Osteoblast (primary cell): ENCODE measurements around the gene RBBP8NL. TPM values are rescaled to one million over a fixed set of nuclear protein-coding genes. Genes with fewer than 3 reads are reported as not detected.

Experiments
- DNase-seq: peaks from one replicate; pipeline ENCODE4 v3.0.0; 2011; ENCODE audit warnings: low spot score, mixed read lengths; ENCODE audit not compliant: insufficient read length; ENCODE audit errors: missing footprints
- H2AFZ ChIP-seq: 2 replicates; pipeline ENCODE4 v1.6.0; 2011; ENCODE audit warnings: mild to moderate bottlenecking, low read length
- H3K27ac ChIP-seq: 2 replicates; pipeline ENCODE4 v1.5.1; 2011; ENCODE audit warnings: mild to moderate bottlenecking, low read depth, low read length, moderate library complexity
- H3K27me3 ChIP-seq: 2 replicates; pipeline ENCODE4 v1.6.0; 2012; ENCODE audit warnings: mild to moderate bottlenecking, control low read depth, inconsistent platforms, low read length, moderate library complexity; ENCODE audit not compliant: insufficient read depth
- H3K36me3 ChIP-seq: 2 replicates; pipeline ENCODE4 v1.5.1; 2011; ENCODE audit warnings: mild to moderate bottlenecking, low read length, control low read depth, moderate library complexity; ENCODE audit not compliant: insufficient read depth
- H3K4me1 ChIP-seq: 2 replicates; pipeline ENCODE4 v1.5.1; 2011; ENCODE audit warnings: mild to moderate bottlenecking, low read length, control low read depth, moderate library complexity; ENCODE audit not compliant: insufficient read depth
- H3K4me2 ChIP-seq: 2 replicates; pipeline ENCODE4 v1.6.0; 2011; ENCODE audit warnings: mild to moderate bottlenecking, low read length; ENCODE audit not compliant: insufficient read depth
- H3K4me3 ChIP-seq: fragments of 200-600 bp; sonication (generic); 3 replicates; pipeline ENCODE4 v1.5.1; 2012; ENCODE audit warnings: mild to moderate bottlenecking, low read length, inconsistent platforms; ENCODE audit not compliant: insufficient read depth
- H3K79me2 ChIP-seq: 2 replicates; pipeline ENCODE4 v1.6.0; 2012; ENCODE audit warnings: mild to moderate bottlenecking, low read length, control low read depth, inconsistent platforms; ENCODE audit not compliant: insufficient read depth
- H3K9me3 ChIP-seq: 2 replicates; pipeline ENCODE4 v1.5.1; 2011; ENCODE audit warnings: low read depth, low read length, control low read depth
- H4K20me1 ChIP-seq: 2 replicates; pipeline ENCODE4 v1.6.0; 2012; ENCODE audit warnings: mild to moderate bottlenecking, low read length, control low read depth; ENCODE audit not compliant: insufficient read depth
- CTCF ChIP-seq: IDR thresholded peaks from 2 replicates; pipeline ENCODE4 v1.5.1; 2011; ENCODE audit warnings: mild to moderate bottlenecking, low read depth, low read length, moderate library complexity; ENCODE audit errors: extremely low read depth
- total RNA-seq: library from RNA; depleted of rRNA; stranded (reverse); fragments of >200 nt; gene quantifications from 2 replicates; pipeline ENCODE4 v1.2.3, GENCODE V29; 2012

Gene RBBP8NL
- total RNA-seq, 1 donor: not detected

DNA sequence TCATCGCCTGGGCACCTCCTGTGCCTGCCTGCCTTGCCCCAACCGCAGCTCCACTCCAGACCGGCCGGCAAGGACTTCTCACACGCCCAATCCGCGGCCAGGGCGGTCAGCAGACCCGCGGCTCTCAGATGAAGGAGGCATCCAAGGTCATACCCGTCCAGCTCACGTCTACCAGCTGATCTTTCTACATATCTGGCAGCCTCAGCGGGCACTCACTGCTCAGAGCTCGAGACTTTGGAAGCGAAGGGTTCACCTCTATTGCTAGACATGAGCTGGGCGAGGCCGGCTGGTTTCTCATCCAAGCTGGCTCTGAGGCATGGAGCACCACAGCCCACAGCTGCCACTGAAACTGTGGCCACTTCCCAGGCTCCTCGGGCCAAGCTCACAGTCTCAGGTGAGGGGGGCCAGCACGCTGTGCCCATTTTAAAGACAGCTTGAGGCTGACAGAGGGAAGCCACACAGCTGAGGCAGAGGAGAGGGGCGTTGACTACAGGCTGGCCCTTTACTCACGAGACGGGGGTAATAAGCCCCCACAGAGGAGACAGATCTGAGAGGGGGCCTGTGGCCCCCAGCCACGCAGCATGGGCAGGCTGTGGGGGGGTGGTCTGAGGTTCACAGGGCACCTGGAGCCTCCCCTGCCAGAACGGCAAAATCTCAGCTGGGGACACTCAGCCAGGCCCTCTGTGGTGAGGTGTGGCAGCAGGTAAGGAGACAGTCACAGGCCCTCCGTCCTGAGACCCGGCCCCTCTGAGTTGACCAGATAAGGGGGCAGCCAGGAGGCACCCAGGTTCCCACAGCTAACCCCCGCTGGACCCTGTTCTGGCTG is 62.2 kb downstream of the RBBP8NL start:
- Histone ChIP-seq H3K27me3 (peaks cover 25% of the 10 kb centered on the region), H3K4me1 (peaks cover 25% of the 10 kb centered on the region), H3K36me3 (no peaks in the 10 kb centered on the region), H3K9me3 (no peaks in the 10 kb centered on the region), H2AFZ (no peak overlapping the region), H4K20me1 (peaks cover 2% of the 10 kb centered on the region), H3K4me3 (no peak overlapping the region), H3K4me2 (no peak overlapping the region), H3K79me2 (no peaks in the 10 kb centered on the region), H3K27ac (no peak overlapping the region)
- peak; percentile 83 for DNase-seq
- TF ChIP-seq CTCF: no peak

DNA sequence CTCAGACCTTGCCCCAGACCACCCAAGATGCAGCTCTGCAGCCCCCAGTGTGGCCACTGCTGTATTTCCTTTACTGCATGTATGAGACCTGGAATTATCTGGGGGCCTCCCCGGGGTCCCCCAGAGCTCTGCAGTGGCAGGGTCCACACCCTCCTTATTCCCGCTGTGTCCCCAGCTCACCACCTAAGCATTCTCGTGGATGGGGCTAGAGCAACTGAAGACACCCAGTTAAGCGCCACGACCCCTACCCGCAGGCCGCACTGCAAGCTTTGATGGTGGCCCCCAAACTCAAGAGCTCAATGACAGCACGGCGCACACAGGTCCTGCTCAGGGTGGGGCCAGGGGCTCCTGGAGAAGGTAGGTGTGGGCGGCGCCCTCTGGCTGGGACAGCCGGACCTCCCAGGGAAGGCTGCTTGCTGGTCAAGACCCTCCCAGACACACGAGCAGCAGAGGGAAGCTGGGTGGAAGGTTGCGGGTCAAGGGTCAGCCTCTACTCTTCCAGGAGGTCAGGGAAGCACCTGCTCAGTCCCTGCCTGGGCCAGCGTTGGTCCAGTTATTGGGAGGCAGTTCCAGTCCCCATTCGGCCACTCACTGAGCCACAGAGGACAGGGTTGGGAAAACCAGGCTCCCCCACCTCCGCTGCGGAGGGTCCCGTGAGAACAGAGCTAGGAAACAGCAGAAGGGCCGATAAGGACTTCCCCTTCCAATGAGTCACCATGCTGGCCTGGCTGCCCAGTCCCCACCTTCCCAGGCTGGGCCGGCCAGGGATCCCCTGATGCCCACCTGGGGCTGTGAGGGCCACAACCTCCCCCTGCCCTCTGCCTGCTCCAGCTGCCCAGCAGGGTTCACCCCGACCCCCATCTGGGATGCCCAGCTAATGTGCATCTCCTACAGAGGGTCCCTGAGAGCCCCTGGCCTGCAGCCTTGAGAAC is 63.2 kb downstream of the RBBP8NL start:
- Histone ChIP-seq H3K79me2 (no peaks in the 10 kb centered on the region), H3K27ac (no peak overlapping the region), H2AFZ (no peak overlapping the region), H3K4me2 (no peak overlapping the region), H3K4me3 (no peak overlapping the region), H3K9me3 (no peaks in the 10 kb centered on the region), H4K20me1 (peaks cover 2% of the 10 kb centered on the region), H3K27me3 (peaks cover 25% of the 10 kb centered on the region), H3K4me1 (peaks cover 16% of the 10 kb centered on the region), H3K36me3 (no peaks in the 10 kb centered on the region)
- DNase-seq: peak; percentile 93
- no peak for TF ChIP-seq CTCF

DNA sequence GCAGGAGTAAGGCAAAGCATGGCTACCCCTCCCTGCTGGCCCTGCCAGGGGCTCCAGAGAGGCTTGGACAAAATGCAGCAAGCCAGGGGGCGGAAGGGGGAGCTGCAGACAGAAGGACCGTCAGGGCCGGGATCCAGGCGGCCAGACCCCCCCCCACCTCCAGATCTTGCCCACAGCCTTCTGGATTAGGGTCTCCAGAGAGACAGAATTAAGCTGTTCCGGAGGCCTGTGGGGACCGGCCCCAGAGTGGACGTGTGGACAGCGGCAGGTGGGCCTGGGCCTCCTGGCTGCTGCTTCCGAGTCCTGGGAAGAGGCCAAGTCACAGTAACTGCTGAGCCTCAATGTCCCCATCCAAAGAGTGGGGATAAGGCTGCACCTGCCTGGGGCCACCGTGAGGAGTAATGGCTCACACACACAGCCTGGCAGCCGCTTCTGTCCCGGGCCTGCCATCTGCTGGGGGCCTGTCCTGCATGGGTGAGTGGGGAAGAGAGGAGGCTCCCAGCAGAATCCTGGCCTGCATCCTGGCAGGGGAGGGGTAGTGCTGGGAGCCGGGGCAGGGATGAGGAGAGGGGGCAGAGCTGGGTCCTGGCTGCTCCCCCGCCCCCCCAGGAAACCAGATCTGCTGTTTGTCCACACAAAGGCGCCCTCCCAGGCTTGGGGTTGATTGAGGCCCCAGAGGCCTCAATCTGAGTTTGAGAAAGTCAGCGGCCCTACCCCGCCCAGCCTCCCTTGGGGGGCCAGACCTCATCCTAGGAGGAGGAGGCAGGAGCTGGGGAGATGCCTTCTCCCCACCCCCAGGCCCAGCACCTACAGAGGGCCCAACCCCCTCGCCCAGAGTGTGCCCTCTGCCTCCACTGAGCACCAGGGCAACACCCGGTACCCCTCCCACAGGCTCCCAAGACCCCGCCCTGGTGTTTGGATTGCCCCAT is 64.1 kb downstream of the RBBP8NL start:
- Histone ChIP-seq H3K27ac (no peak overlapping the region), H2AFZ (no peak overlapping the region), H4K20me1 (peaks cover 2% of the 10 kb centered on the region), H3K27me3 (peaks cover 22% of the 10 kb centered on the region), H3K4me1 (peaks cover 11% of the 10 kb centered on the region), H3K79me2 (no peaks in the 10 kb centered on the region), H3K4me2 (no peak overlapping the region), H3K36me3 (no peaks in the 10 kb centered on the region), H3K9me3 (no peaks in the 10 kb centered on the region), H3K4me3 (no peak overlapping the region)
- DNase-seq: peak; percentile 85
- no peak for TF ChIP-seq CTCF
